ENCODE results near the gene SNX7. TPM values are rescaled to one million over a fixed set of nuclear protein-coding genes. Genes with fewer than 3 reads are reported as not detected.

Gene SNX7
- total and polyA plus RNA-seq, 11 donors = 3.9 to 39.1 (median 18.6) TPM

- H3K4me3 ChIP-seq = no peak overlapping the region
- peaks cover 0 to 5% (median 0%) of the 10 kb centered on the region in 12 donors for H3K4me1 ChIP-seq
- H3K9me3 ChIP-seq = no peaks in the 10 kb centered on the region
- ATAC-seq (no peak), DNase-seq (no peak)
- H3K36me3 ChIP-seq = peaks cover 0 to 35% (median 7%) of the 10 kb centered on the region in 9 donors
- no peak for TF ChIP-seq POLR2A (IDR thresholded peaks at IDR 0.05)
- no peak for TF ChIP-seq CTCF (IDR thresholded peaks at IDR 0.05)
- H3K27ac ChIP-seq = no peak overlapping the region
- intact Hi-C loops (cut with DNase I) = loop anchor here in 1 of 10 donors (5.0 kb wide), 1 partner anchor 39 kb away; no protein-coding TSS in a partner anchor
- H3K27me3 ChIP-seq = no peaks in the 10 kb centered on the region
- WGBS, 4 donors = 86 to 93% (median 92%) methylated on average over 4 of the region's 4 CpGs
Measured at GRCh38 chr1:98706173-98706843, 44.8 kb downstream of the SNX7 start.

GRCh38 chr1:98707556-98707955, 46.0 kb downstream of the SNX7 start:
- Histone ChIP-seq H3K4me1 (peaks cover 0 to 5% (median 0%) of the 10 kb centered on the region in 12 donors), H3K9me3 (peaks cover 0 to 11% (median 0%) of the 10 kb centered on the region in 12 donors), H3K27me3 (no peaks in the 10 kb centered on the region), H3K36me3 (peaks cover 0 to 41% (median 9%) of the 10 kb centered on the region in 9 donors), H3K4me3 (no peak overlapping the region), H3K27ac (no peak overlapping the region)
- intact Hi-C loops (cut with DNase I) = loop anchor here in 1 of 10 donors (5.0 kb wide), 1 partner anchor 40 kb away; no protein-coding TSS in a partner anchor
- DNase-seq (no peak), ATAC-seq (no peak)
- TF ChIP-seq CTCF (IDR thresholded peaks at IDR 0.05) = no peak
- no peak for TF ChIP-seq POLR2A (IDR thresholded peaks at IDR 0.05)

- peaks cover 0 to 36% (median 8%) of the 10 kb centered on the region in 9 donors for H3K36me3 ChIP-seq
- ATAC-seq (no peak), DNase-seq (no peak)
- H3K27me3 ChIP-seq = no peaks in the 10 kb centered on the region
- TF ChIP-seq CTCF (IDR thresholded peaks at IDR 0.05) = no peak
- H3K9me3 ChIP-seq = peaks cover 0 to 11% (median 0%) of the 10 kb centered on the region in 12 donors
- H3K4me1 ChIP-seq = peaks cover 0 to 5% (median 0%) of the 10 kb centered on the region in 12 donors
- WGBS, 4 donors = 96 to 100% (median 96%) methylated on average over 3 of the region's 3 CpGs
- intact Hi-C loops (cut with DNase I) = loop anchor here in 1 of 10 donors (5.0 kb wide), 1 partner anchor 43 kb away; no protein-coding TSS in a partner anchor
- H3K4me3 ChIP-seq = no peak overlapping the region
- H3K27ac ChIP-seq = no peak overlapping the region
Measured at GRCh38 chr1:98709906-98710305, 48.4 kb downstream of the SNX7 start.

GRCh38 chr1:98723574-98723973, 62.1 kb downstream of the SNX7 start:
- Histone ChIP-seq H3K36me3 (peaks cover 0 to 6% (median 0%) of the 10 kb centered on the region in 9 donors), H3K9me3 (peaks cover 0 to 6% (median 0%) of the 10 kb centered on the region in 12 donors), H3K27me3 (no peaks in the 10 kb centered on the region), H3K4me3 (no peak overlapping the region), H3K27ac (no peak overlapping the region), H3K4me1 (no peaks in the 10 kb centered on the region)
- WGBS, 4 donors = 88 to 96% (median 92%) methylated on average over 8 of the region's 8 CpGs
- no peak for TF ChIP-seq POLR2A (IDR thresholded peaks at IDR 0.05)
- TF ChIP-seq CTCF (IDR thresholded peaks at IDR 0.05) = no peak
- intact Hi-C loops (cut with DNase I) = no loop called here
- DNase-seq = no peak
- no peak for ATAC-seq
